Measurements from ENCODE around the gene SPATA13.

The SPATA13 gene

GRCh38 chr13:24168392-24168750 is 7.9 kb downstream of the SPATA13 start:
- DNase-seq, result no peak

GRCh38 chr13:24168979-24169378 is 8.5 kb downstream of the SPATA13 start:
- no peak for DNase-seq

GRCh38 chr13:24172071-24172470 is 11.6 kb downstream of the SPATA13 start:
- no peak for DNase-seq

GRCh38 chr13:24173795-24174194 is 13.3 kb downstream of the SPATA13 start:
- no peak for DNase-seq

- no peak for DNase-seq
Measured at GRCh38 chr13:24175847-24176246, 15.3 kb downstream of the SPATA13 start.

- no peak for DNase-seq
Measured at GRCh38 chr13:24176351-24177101, 16.0 kb downstream of the SPATA13 start.

GRCh38 chr13:24178847-24179485 is 18.4 kb downstream of the SPATA13 start:
- DNase-seq, result no peak

- no peak for DNase-seq
Measured at GRCh38 chr13:24179486-24179850, 18.9 kb downstream of the SPATA13 start.

- DNase-seq, result no peak
Measured at GRCh38 chr13:24180750-24181377, 20.3 kb downstream of the SPATA13 start.

- no peak for DNase-seq
Measured at GRCh38 chr13:24181991-24182702, 21.6 kb downstream of the SPATA13 start.

- DNase-seq, result no peak
Measured at GRCh38 chr13:24182703-24183081, 22.2 kb downstream of the SPATA13 start.

GRCh38 chr13:24183741-24184182 is 23.2 kb downstream of the SPATA13 start:
- DNase-seq, result no peak

GRCh38 chr13:24184265-24184841 is 23.8 kb downstream of the SPATA13 start:
- no peak for DNase-seq

- DNase-seq, result no peak
Measured at GRCh38 chr13:24184882-24185281, 24.4 kb downstream of the SPATA13 start.

GRCh38 chr13:24185591-24186232 is 25.2 kb downstream of the SPATA13 start:
- DNase-seq, result no peak

- DNase-seq, result peak; percentile 1 to 22
Measured at GRCh38 chr13:24187185-24187584, 26.7 kb downstream of the SPATA13 start.

- peak in 1 of 2 experiments; percentile 2 for DNase-seq
Measured at GRCh38 chr13:24192057-24192810, 31.7 kb downstream of the SPATA13 start.

GRCh38 chr13:24192811-24193162 is 32.3 kb downstream of the SPATA13 start:
- no peak for DNase-seq

- DNase-seq, result no peak
Measured at GRCh38 chr13:24194447-24194846, 33.9 kb downstream of the SPATA13 start.

GRCh38 chr13:24195626-24196025 is 35.1 kb downstream of the SPATA13 start:
- no peak for DNase-seq

GRCh38 chr13:24196593-24197197 is 36.2 kb downstream of the SPATA13 start:
- peak; percentile 8 to 13 for DNase-seq

GRCh38 chr13:24199016-24199415 is 38.5 kb downstream of the SPATA13 start:
- no peak for DNase-seq
